Caco-2 (cell line): ENCODE measurements around the gene COX4I2. TPM values are rescaled to one million over a fixed set of nuclear protein-coding genes. Genes with fewer than 3 reads are reported as not detected.

Experiments
- BruUV-seq: library from RNA; stranded (reverse); fragments of 400-500 nt; replicated peaks from 2 replicates; lab custom pipeline; 2021; lab: Mats Ljungman, UMichigan
- CTCF ChIA-PET: fragments of 300-600 bp; sonication (Branson Sonifier 250); formaldehyde crosslinking; loops from one replicate; lab custom pipeline; 2022; ENCODE audit warnings: antibody characterized with exemption; lab: Charles Lee
- POLR2A ChIA-PET: fragments of 300-600 bp; sonication (Branson Sonifier 250); formaldehyde crosslinking; loops from one replicate; lab custom pipeline; 2022; ENCODE audit warnings: antibody characterized with exemption; lab: Charles Lee
- DNase-seq, 2 experiments: peaks; one replicate each; pipeline versions ENCODE4 v3.0.0 to v3.0.0-alpha.2; 2020 to 2022
- H3K27me3 ChIP-seq: replicated peaks from 2 replicates; pipeline ENCODE4 v1.6.0; 2011; ENCODE audit warnings: low read length; ENCODE audit not compliant: control insufficient read depth, insufficient read depth
- H3K36me3 ChIP-seq: 2 replicates; pipeline ENCODE4 v1.5.1; 2011; ENCODE audit warnings: low read length; ENCODE audit not compliant: control insufficient read depth, insufficient read depth
- H3K4me1 ChIP-seq: fragments of 250-450 bp; sonication (Bioruptor Pico); 2 replicates; pipeline ENCODE4 v1.5.1; 2020; ENCODE audit warnings: mild to moderate bottlenecking
- H3K4me3 ChIP-seq: 2 replicates; pipeline ENCODE4 v1.5.1; 2011; ENCODE audit warnings: low read depth, mild to moderate bottlenecking, control low read depth, low read length
- H3K9me3 ChIP-seq: fragments of 250-450 bp; sonication (Bioruptor Pico); 2 replicates; pipeline ENCODE4 v1.5.1; 2020; ENCODE audit warnings: mild to moderate bottlenecking, moderate library complexity
- H3K27ac Mint-ChIP-seq: one replicate; pipeline ENCODE4 v1.8.0; 2022; ENCODE audit warnings: mixed read lengths; ENCODE audit not compliant: unreplicated experiment
- H3K27me3 Mint-ChIP-seq: one replicate; pipeline ENCODE4 v1.8.0; 2022; ENCODE audit warnings: mixed read lengths; ENCODE audit not compliant: insufficient read depth, unreplicated experiment
- H3K36me3 Mint-ChIP-seq: one replicate; pipeline ENCODE4 v1.8.0; 2022; ENCODE audit warnings: mild to moderate bottlenecking, mixed read lengths; ENCODE audit not compliant: insufficient read depth, unreplicated experiment
- H3K4me1 Mint-ChIP-seq: one replicate; pipeline ENCODE4 v1.8.0; 2022; ENCODE audit warnings: low read depth, mixed read lengths; ENCODE audit not compliant: unreplicated experiment
- H3K4me3 Mint-ChIP-seq: one replicate; pipeline ENCODE4 v1.8.0; 2022; ENCODE audit warnings: mild to moderate bottlenecking, moderate library complexity, mixed read lengths; ENCODE audit not compliant: unreplicated experiment
- H3K9me3 Mint-ChIP-seq: one replicate; pipeline ENCODE4 v1.8.0; 2022; ENCODE audit warnings: mixed read lengths; ENCODE audit not compliant: unreplicated experiment
- CTCF ChIP-seq, 2 experiments: fragments of 200-600 bp in 1 of 2; IDR thresholded peaks; 1 replicate in 1 of 2; 2 replicates in 1 of 2; pipeline versions ENCODE4 v1.5.1 to v1.8.0; 2011 to 2022; ENCODE audit warnings: antibody characterized with exemption in 1 of 2, control low read depth in 1 of 2, inconsistent platforms in 1 of 2, low read depth in 1 of 2, low read length in 1 of 2, mild to moderate bottlenecking in 1 of 2, moderate library complexity in 1 of 2; ENCODE audit not compliant: insufficient read depth in 1 of 2, severe bottlenecking in 1 of 2, unreplicated experiment in 1 of 2
- intact Hi-C: fragments of 100-400 bp; cut with micrococcal nuclease; formaldehyde crosslinking; loops from one replicate; pipeline ENCODE4 v1.10.0; 2022; ENCODE audit not compliant: unreplicated experiment
- total RNA-seq: library from RNA; stranded (reverse); gene quantifications from 2 replicates; pipeline ENCODE4 v1.2.3, GENCODE V29; 2022

The COX4I2 gene
- total RNA-seq, 1 experiment from 2014 or later: not detected

GRCh38 chr20:31641391-31641790 lies 3.7 kb downstream of the COX4I2 start:
- Histone ChIP-seq H3K9me3 (no peaks in the 10 kb centered on the region), H3K36me3 (no peaks in the 10 kb centered on the region), H3K27me3 (no peaks in the 10 kb centered on the region), H3K4me3 (no peak overlapping the region), H3K4me1 (no peaks in the 10 kb centered on the region)
- no peak for TF ChIP-seq CTCF (IDR thresholded peaks at IDR 0.05; ENCODE audit: insufficient read depth in 1 of 2, low read depth in 1 of 2, low read length in 1 of 2, severe bottlenecking in 1 of 2, unreplicated experiment in 1 of 2)
- no peaks in the 10 kb centered on the region for H3K9me3 Mint-ChIP-seq
- no peak overlapping the region for H3K27ac Mint-ChIP-seq
- no peak overlapping the region for H3K4me3 Mint-ChIP-seq
- no peak for DNase-seq
- CTCF ChIA-PET: interaction anchor here (0.7 to 3.5 kb wide), 4 partner anchors 20 to 82 kb away, joined by 3 to 13 read pairs (median 4); no protein-coding TSS in a partner anchor
- POLR2A ChIA-PET: no interaction called here
- no peaks in the 10 kb centered on the region for H3K4me1 Mint-ChIP-seq
- no peaks in the 10 kb centered on the region for H3K36me3 Mint-ChIP-seq
- no peaks in the 10 kb centered on the region for H3K27me3 Mint-ChIP-seq
- intact Hi-C loops: no loop called here
- BruUV-seq: no TSS peak

- CTCF ChIA-PET: interaction anchor here (0.7 to 0.8 kb wide), 2 partner anchors 9 to 19 kb away, joined by 3 read pairs; no protein-coding TSS in a partner anchor
- no peak for TF ChIP-seq CTCF (IDR thresholded peaks at IDR 0.05; ENCODE audit: insufficient read depth in 1 of 2, low read depth in 1 of 2, low read length in 1 of 2, severe bottlenecking in 1 of 2, unreplicated experiment in 1 of 2)
- intact Hi-C loops: no loop called here
Observed at GRCh38 chr20:31642837-31643236, 5.1 kb downstream of the COX4I2 start.

GRCh38 chr20:31643522-31643921 lies 5.8 kb downstream of the COX4I2 start:
- no peaks in the 10 kb centered on the region for H3K9me3 Mint-ChIP-seq
- ChIA-PET CTCF (interaction anchor here (0.8 to 1.9 kb wide), 3 partner anchors 18 to 82 kb away, joined by 3 to 10 read pairs (median 4); no protein-coding TSS in a partner anchor), POLR2A (no interaction called here)
- H3K27ac Mint-ChIP-seq: no peak overlapping the region
- Histone ChIP-seq H3K27me3 (no peaks in the 10 kb centered on the region), H3K4me3 (no peak overlapping the region), H3K36me3 (no peaks in the 10 kb centered on the region), H3K9me3 (no peaks in the 10 kb centered on the region), H3K4me1 (no peaks in the 10 kb centered on the region)
- DNase-seq: no peak
- intact Hi-C loops: no loop called here
- TF ChIP-seq CTCF (IDR thresholded peaks at IDR 0.05; ENCODE audit: insufficient read depth in 1 of 2, low read depth in 1 of 2, low read length in 1 of 2, severe bottlenecking in 1 of 2, unreplicated experiment in 1 of 2): no peak
- no TSS peak for BruUV-seq
- no peaks in the 10 kb centered on the region for H3K27me3 Mint-ChIP-seq
- H3K4me3 Mint-ChIP-seq: no peak overlapping the region
- H3K36me3 Mint-ChIP-seq: no peaks in the 10 kb centered on the region
- H3K4me1 Mint-ChIP-seq: no peaks in the 10 kb centered on the region

More at GRCh38 chr20:31642837-31643236, 5.1 kb downstream of the COX4I2 start:
- H3K36me3 Mint-ChIP-seq: no peaks in the 10 kb centered on the region
- H3K27ac Mint-ChIP-seq: no peak overlapping the region
- no TSS peak for BruUV-seq
- H3K4me1 Mint-ChIP-seq: no peaks in the 10 kb centered on the region
- Histone ChIP-seq H3K4me1 (no peaks in the 10 kb centered on the region), H3K4me3 (no peak overlapping the region), H3K27me3 (no peaks in the 10 kb centered on the region), H3K9me3 (no peaks in the 10 kb centered on the region), H3K36me3 (no peaks in the 10 kb centered on the region)
- H3K9me3 Mint-ChIP-seq: no peaks in the 10 kb centered on the region
- DNase-seq: no peak
- H3K27me3 Mint-ChIP-seq: no peaks in the 10 kb centered on the region
- POLR2A ChIA-PET: interaction anchor here (0.6 kb wide), 1 partner anchor 9 kb away, joined by 3 read pairs; no protein-coding TSS in a partner anchor
- H3K4me3 Mint-ChIP-seq: no peak overlapping the region
